NK-92 (cell line): ENCODE measurements around the gene HLA-A.
"Not testable (repeated sequence)": the region's sequence is repeated elsewhere in the genome, so short reads cannot be mapped to it uniquely, and the experiment has no call there.

ENCODE experiments used
- DNase-seq: peaks from one replicate; lab custom pipeline; 2025; ENCODE audit not compliant: unreplicated experiment; lab: John Stamatoyannopoulos, UW

Gene HLA-A

DNA sequence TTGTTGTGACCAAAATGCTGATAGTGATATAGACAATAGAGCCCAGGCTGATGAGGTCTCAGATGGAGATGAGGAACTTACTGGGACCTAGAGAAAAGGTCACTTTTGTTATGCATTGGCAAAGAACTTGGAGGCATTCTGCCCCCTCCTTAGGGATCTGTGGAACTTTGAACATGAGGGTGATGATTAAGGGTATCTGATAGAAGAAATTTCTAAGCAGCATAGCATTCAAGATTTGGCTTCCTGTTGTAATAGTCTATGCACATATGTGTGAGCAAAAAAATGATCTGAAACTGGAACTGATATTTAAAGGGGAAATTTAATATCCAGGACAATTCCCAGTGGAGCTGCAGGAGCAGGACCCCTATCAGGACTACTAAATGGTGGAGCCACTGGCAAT is 17.1 kb downstream of the HLA-A start:
- no peak for DNase-seq

DNA sequence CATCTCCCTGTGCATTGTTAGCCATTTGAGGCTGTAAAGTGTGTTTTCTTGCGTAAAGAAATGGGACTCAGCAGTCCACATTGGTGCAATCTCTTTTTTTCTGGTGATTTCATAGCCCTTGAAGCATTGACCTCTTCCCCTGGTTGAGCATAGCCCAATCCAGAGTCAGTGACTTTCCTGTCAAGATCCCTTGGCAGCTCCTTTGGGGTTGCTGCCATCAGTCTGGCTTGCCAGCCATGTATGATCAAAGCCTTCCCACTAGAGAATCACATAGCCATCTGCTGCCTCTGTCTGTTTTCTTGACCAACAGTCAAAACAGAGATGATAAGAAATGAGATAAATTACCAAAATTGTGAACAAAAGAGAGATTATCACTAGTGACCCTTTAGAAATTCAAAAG is 19.6 kb downstream of the HLA-A start:
- DNase-seq = no peak

DNA sequence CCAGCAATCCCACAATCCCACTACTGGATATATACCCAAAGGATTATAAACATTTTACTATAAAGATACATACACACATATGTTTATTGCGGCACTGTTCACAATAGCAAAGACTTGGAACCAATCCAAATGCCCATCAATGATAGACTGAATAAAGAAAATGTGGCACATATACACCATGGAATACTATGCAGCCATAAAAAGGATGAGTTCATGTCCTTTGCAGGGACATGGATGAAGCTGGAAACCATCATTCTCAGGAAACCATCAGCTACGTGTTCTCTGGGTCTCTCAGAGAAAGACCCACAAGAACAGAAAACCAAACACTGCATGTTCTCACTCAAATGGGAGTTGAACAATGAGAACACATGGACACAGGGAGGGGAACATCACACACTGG is 21.4 kb downstream of the HLA-A start:
- not testable (repeated sequence) for DNase-seq

DNA sequence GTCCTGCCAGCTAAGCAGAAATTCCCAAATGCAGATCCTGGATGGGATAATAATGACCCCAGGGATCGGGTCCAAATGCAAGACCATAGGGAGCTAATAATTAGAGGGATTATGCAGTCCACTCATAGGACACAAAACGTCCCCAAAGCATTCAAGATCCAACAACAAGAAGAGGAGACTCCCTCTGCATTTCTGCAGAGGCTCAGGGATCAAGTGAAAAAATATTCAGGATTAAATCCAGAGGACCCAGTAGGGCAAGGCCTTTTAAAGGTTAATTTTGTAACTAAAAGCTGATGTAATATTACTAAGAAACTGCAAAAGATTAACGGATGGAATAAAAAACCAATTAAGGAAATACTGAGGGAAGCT is 22.2 kb downstream of the HLA-A start:
- DNase-seq = no peak

DNA sequence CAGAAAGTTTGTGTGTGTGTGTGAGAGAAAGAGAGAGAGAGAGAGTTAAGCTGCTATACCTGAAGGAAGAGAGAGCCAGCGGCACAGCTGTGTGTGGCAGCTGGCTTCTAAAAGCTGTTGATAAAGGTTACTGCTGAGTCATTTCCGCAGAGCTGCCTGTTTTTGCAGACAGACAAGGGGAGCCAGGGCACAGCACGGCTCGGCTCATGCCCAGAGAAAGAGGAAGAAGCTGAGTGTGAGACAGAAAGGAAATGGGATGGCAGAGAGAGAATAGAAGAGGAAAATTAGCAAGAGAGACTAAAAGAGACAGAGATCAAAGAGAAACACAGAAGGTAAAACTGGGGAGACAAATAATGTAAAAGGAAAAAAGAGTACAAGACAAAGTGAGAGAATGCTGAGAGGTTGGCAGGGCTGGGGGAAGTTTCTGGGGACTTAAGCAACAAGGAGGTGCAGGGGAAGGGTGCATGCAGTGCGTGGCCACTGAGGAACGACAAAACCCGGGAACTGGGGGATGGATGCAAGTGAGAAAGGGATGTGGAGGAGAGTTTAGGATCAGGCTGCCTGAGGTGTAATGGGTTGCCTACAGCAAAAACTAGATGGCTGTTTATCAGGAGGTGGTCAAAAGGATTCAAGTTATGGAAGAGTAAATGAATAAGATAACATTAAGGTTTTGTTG is 22.7 kb downstream of the HLA-A start:
- no peak for DNase-seq

DNA sequence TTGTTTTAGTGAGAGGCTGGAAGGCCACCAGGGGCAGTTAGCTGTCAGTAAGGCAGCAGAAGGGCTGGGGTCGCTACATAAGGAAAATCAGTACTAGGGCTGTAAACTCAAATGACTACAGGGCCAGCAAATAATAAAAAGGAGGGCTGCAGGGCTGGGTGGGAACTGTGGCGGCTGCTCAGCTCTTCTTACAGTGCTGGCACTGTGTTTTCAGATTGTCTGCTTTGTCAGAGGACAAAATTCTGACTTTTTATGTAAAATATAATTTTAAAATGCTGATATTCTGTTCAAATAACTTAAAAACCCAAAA is 23.2 kb downstream of the HLA-A start:
- no peak for DNase-seq

DNA sequence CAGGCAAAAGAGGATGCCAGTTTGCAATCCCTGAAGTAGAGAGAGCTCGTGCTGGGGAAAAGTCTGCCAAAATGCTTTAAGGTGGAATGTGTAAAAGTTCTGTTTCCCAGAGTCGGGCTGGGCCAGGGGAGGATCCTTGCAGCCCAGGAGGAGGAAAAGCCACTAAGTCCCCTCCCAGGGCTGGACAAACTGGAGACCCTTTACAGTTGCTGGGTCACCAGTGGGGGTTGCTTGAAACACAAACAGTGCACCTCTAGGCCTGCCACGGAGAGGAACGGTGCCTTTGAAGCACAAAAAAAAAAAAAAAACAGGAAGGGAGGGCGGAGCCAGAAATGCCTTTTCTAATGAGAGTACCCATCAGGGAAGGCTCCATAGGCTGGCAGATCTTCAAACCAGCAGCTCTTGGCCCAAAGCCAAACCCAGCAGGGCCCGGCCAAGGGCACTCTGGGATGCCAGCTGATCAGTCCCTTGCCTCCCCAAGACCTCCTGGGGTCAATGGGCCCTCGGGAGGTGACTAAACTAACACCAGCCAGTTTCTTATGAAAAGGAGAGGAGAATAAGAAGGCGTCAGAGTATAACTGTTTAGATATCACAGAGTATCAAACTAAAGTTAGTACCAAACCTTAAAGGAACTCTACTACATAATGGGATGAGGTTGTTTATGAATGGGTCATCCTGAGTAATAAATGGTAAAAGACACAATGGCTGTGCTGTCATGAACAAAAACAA is 23.7 kb downstream of the HLA-A start:
- no peak for DNase-seq

DNA sequence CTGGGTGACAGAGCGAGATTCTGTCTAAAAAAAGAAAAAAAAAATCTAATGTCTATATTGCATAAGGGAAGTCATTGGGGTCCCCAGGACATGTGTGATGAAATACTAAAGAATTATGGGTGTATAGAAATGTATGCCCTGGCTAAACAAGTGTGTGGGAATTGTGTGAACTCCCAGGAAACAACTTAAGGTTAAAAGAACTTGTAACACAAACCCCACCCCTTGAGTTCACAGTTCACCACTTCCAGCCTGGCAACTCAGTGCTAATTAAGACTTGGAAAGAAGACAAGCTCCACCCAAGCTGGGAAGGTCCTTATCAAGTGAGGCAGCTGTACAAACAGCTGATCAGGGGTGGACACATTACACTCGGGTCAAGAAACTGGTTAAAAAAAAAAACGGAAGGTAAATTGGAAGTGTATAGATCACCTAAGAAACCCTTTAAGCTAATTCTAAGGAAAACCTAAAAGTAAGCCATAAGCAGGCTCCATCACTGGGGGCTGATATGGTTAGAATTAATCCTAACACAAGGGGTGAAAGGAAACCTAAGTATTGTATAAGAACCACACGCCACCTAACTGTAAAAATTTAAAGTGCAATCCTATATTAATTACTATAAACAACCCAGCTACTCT is 25.2 kb downstream of the HLA-A start:
- no peak for DNase-seq

DNA sequence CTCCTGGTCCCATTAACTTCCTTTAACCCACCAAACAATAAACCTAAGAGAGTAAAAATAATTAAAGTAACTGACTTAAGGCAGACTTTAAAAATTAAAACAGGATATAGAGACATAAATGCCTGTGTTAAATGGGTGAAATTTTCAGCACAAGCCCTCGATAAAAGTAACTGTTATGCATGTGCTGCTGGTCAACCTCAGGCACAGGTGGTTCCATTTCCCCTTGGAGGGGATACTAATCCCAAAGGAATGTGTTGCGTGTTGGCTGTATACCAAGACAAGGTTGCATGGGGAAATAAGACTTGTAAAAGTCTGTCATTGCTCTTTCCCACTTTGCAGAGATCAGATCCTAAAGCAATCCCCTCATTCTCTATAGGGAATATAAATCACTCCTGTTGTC is 25.8 kb downstream of the HLA-A start:
- DNase-seq = no peak

DNA sequence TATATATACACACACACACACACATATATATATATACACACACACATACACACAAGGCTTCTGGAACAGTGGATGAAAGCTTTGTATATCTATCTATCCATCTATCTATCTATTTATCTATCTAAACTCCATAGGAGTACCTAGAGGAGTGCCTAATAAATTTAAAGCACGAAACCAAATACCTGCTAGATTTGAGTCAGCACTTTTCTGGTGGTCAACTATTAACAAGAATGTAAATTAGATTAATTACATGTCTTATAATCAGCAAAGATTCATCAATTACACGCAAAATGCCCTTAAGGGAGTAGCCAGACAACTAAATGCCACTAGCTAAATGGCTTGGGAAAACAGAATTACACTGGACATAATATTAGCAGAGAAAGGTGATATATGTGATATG is 26.6 kb downstream of the HLA-A start:
- DNase-seq = no peak

DNA sequence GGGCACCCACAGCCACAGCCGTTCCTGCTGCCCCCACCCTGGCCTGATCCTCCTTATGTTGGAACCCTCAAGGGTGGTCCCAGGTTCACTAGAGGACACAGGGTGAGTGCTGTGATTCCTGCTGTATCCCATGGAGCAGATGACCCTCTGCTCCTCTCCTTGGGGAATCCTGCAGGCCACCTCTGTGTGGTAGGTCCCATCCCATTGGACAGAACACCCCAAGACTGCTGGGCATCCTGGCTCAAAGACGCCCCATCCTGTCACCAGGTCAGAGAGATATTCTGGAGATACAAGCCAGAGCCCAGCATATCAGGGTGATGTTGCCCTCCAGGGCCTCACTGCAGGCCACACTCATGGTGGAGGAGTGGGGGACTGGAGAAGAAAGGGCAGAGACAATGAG is 28.4 kb downstream of the HLA-A start:
- DNase-seq = no peak

DNA sequence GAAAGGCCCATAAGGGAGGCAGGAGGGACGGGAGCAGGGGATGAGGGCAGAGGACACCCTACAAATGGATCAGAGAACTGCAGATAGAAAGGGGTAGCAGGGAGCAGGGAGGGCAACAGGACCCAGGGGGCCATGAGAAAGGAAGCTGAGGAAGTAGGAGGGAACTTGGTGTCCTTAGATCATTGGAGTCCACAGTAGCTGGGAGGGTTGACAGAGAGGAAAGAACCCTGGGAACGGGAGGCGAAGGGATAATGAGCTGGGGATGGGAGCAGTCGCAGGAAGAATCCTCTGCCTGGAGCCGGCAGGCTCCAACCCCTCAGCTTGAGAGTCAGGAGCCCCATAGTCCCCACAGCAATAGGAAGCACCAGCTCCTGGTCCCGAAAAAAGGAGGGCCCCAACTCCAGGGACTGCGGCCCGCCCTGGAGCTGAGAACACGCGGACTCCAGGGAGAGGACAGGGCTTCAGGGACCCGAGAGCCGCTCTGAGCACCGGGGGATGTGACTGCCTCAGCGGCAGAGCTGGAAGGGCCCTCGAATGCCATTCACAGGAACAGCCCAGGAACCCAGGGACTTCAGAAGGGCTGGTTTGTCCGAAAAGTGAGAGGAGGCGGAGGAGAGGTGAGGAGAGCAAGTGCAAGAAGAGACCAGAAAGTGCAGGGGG is 32.7 kb downstream of the HLA-A start:
- DNase-seq = no peak

DNA sequence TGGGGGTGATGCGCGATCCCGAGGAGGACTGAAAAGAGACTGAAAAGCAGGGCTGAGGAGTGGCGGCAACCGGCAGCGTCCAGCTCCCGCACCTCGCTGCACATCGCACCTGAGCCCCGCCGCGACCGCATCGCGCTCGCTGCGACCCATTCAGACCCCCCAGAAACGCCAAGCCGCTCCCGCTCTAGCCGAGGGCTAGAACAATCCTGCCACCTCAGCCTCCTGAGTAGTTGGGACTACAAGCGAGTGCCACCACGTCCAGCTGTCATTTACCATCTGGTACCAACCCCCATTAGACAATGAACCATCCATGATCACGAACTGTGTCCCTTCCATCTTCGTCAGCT is 33.2 kb downstream of the HLA-A start:
- DNase-seq = no peak

DNA sequence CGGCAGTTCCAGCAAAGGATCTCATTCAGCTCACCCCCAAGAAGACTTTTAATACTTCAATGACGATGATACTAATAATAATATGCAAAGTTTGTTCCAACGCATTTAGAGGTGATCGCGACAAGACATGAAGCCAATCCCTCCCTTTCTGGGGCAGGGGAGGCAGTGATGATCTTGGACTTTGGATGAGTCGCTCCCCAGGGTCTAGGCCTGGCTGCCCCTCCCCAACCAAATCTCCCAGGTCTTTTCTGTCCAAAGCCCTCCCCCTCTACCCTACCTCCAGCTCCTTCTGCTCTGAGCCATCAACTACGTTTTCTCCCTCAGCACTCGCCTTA is 33.9 kb downstream of the HLA-A start:
- no peak for DNase-seq

DNA sequence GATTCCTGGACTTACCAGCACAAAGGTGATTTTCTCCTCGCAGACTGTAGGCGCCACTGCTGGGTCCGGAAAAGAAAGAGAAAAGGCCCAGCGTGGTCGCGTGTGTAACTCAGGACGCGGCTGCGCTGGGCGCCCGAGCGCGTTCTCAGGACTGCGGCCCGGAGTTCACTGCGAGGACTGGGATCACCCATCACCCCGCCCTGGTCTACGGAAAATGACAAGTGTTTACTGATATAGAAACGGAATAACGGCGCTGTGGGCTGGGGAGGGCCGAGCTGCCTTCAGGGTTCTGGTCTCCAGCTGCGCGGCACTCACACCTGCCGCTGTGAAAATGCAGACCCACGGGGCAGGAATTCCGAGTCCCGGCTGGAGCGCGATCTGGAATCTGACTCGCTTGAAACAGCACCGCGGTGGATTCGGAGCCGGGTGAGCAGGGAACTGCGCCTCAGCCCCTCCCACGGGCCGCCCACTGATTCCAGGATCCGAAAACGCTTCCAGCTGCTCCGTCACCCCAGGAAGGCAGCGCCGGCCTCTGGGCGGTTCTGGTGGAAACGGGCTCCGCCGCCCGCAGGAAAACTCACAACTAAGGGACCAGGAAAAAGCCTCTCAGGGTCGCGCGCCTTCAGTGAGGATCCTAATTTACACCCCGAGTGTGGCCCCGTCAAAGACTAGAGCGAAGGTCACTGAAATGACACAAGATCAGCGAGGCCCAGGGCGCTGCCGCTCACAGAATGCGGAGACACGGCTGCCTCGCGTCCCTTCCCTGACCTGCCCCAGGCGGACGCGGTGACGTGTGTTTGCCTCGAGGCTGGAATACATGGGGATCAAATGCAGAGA is 34.5 kb downstream of the HLA-A start:
- DNase-seq = no peak

DNA sequence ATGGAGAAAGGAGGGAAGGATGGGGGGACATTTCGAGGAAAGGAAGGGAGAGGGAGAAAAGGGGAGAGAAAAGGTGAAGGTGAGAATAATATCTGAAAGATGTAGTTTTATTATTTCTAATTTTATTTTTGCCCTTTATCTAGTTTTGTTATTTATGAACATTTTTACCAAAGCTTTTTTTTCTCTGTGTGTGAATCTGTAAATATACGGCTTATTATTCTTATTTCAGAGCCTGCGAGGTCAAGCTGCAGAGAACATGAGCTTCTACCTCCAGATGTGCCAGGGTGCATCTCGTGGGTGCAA is 35.0 kb downstream of the HLA-A start:
- DNase-seq = no peak

DNA sequence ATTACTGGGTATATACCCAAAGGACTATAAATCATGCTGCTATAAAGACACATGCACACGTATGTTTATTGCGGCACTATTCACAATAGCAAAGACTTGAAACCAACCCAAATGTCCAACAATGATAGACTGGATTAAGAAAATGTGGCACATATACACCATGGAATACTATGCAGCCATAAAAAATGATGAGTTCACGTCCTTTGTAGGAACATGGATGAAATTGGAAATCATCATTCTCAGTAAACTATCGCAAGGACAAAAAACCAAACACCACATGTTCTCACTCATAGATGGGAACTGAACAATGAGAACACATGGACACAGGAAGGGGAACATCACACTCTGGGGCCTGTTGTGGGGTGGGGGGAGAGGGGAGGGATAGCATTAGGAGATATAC is 37.7 kb downstream of the HLA-A start:
- DNase-seq = not testable (repeated sequence)

DNA sequence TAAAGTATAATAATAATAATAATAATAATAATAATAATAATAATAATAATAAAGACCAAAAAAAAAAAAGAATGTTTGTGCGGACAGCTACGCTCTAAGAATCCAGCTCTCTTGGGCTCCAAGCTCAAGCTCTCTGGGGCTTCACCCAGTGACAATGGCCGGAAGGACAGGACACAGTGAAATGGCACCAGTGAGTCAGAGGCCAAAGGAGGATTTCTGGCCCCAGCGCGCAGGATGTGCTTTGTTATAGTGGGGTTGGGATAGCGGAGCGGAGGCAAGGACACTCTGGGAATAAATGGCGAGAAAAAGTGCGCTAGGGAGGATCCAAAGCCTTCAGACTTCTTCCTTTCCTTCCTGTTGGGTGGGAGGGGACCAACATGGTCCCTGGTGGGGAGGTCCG is 38.2 kb downstream of the HLA-A start:
- no peak for DNase-seq

DNA sequence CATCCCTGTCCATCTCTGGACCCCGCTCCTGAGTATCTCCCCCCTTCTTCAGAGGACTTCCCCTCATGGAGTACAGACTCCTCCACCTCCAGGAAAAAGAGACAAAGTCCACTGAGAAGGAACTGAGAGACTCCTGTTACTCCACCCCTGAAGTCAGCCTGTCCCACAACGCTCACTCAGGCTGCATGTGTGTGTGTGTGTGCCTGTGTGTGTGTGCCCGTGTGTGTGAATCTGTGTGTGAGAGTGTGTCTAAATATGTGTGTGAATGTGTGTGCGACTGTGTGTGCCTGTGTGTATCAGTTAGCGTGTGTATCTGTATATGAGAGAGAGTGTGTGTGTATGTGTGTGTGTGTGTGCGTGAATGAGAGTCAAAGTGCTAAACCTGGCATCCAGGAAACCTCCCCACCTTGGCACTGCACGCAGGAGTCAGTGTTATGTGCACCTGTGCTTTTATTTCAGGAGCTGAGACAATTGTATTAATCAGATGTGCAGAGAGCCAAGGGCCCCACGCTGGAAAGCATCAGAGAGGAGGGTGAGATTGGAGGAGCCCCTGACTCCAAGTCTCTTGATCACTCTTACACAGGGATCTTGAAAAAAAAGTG is 39.0 kb downstream of the HLA-A start:
- no peak for DNase-seq

DNA sequence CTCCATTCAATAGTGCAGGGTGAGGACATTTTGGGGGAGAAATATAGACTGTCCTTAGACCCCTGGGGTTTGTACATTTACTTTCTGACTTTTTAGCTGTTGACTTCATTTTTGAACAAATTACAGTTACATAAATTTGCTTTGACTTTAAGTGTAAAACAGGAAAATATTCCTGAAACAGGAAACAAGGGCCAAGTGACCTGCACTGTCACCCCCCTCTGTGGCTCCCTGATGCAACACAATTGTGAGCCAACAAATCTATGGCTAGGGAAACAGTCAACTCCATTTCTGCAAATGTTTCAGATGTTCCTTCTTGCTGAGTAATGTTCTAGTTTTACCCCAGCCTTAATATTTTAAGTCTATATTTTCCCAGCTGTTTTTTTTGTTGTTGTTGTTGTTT is 39.8 kb downstream of the HLA-A start:
- no peak for DNase-seq

DNA sequence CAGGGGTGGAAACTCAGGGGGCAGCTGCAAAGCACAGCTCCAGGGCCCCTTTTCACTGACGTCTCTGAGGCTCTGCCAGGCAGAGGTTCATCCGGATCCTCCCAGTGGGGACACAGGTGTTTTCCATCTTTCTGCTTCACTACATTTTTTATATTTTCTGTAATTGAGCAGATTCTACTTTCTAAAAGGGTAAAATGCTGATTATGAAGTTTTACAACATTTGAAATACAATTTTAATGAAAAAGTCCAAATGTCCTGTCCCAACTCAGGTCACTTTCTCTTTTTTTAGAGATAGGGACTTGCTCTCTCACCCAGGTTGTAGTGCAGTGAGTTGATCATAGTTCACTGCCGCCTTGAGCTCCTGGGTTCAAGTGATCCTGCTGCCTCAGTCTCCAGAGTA is 41.9 kb downstream of the HLA-A start:
- DNase-seq = no peak
